Activated CD4-positive, alpha-beta T cell treated with anti-CD3 and anti-CD28 coated beads for 24 hours (primary cell): ENCODE measurements around the gene CCDC91.
"Not testable (repeated sequence)": the region's sequence is repeated elsewhere in the genome, so short reads cannot be mapped to it uniquely, and the experiment has no call there.

Source experiments
- DNase-seq, 2 donors: peaks; one replicate each; pipeline ENCODE4 v3.0.0-alpha.2; 2020; ENCODE audit warnings: low read depth in 2 of 2

CCDC91 gene

GRCh38 chr12:28360253-28360652 is 170.0 kb downstream of the CCDC91 start:
- no peak for DNase-seq

- no peak for DNase-seq
Measured at GRCh38 chr12:28367326-28367725, 177.1 kb downstream of the CCDC91 start.

DNA sequence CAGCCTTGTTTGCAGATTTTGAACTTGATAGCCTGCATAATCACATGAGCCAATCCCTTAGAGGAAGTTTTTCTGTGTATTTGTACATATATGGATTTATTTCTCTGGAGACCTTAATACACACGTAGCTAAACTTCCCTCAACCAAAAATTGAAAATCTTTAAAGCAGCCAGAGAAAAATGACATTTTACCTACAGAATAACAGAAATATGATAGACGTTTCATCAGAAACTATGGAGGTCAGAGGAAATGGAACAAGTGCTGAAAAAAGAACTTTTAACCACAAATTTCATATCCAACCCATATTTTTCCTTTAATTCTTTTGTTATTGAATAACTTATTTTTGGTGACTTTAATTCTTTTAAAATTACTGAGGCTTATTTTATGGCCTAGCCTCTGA is 177.7 kb downstream of the CCDC91 start:
- no peak for DNase-seq

DNA sequence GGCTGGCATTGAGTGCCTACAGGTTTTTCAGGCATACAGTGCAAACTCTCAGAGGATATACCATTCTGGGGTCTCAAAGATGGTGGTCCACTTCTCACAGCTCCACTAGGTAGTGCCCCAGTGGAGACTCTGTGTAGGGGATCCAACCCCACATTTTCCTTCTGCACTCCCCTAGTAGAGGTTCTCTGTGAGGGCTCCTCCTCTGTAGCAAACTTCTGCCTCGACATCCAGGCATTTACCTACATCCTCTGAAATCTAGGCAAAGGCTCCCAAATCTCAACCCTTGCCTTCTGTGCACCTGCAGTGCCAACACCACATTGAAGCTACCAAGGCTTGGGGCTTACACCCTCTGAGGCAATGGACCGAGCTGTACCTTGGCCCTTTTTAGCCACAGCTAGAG is 179.2 kb downstream of the CCDC91 start:
- DNase-seq: no peak

- DNase-seq: no peak
Measured at GRCh38 chr12:28374556-28374955, 184.3 kb downstream of the CCDC91 start.

GRCh38 chr12:28378736-28379135 is 188.5 kb downstream of the CCDC91 start:
- DNase-seq: no peak

DNA sequence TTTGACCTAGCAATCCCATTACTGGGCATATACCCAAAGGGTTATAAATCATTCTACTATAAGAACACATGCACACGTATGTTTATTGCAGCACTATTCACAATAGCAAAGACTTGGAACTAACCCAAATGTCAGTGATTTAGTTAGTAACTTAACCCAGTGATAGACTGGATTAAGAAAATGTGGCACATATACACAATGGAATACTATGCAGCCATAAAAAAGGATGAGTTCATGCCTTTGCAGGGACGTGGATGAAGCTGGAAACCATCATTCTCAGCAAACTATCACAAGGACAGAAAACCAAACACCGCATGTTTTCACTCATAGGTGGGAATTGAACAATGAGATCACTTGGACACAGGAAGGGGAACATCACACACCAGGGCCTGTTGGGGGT is 189.5 kb downstream of the CCDC91 start:
- not testable (repeated sequence) for DNase-seq

- DNase-seq: no peak
Measured at GRCh38 chr12:28383368-28383767, 193.1 kb downstream of the CCDC91 start.

GRCh38 chr12:28388879-28389278 is 198.6 kb downstream of the CCDC91 start:
- no peak for DNase-seq

- DNase-seq: no peak
Measured at GRCh38 chr12:28390206-28390605, 199.9 kb downstream of the CCDC91 start.

DNA sequence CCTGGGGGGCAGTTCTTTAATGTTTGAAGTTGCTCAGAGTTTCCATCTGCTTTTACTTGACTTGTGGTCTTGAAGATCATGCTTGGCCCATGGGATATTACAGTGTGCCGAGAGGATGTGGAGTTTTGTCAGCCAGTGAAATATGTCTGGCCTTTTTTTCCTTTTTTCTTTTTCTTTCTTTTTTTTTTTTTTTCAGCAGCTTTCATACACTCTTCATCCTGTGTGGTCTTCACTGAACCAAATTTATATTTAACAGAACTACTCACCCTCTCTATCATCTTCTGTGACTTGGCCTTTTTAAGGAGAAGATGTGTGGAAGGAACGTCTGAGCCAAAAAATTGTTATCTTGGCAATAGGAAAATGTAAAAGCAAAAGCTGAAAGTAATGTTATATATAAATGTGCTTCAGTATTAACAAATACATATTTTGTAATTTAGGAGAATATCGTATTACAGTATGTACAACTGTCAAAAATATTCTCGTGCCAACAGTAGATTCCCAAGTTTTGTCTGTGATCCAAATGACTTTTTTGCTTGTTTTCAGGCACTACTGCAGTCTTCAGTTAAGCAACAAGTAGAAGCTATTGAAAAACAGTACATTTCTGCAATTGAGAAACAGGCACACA is 200.6 kb downstream of the CCDC91 start:
- DNase-seq: no peak

GRCh38 chr12:28409892-28410291 is 219.6 kb downstream of the CCDC91 start:
- no peak for DNase-seq

DNA sequence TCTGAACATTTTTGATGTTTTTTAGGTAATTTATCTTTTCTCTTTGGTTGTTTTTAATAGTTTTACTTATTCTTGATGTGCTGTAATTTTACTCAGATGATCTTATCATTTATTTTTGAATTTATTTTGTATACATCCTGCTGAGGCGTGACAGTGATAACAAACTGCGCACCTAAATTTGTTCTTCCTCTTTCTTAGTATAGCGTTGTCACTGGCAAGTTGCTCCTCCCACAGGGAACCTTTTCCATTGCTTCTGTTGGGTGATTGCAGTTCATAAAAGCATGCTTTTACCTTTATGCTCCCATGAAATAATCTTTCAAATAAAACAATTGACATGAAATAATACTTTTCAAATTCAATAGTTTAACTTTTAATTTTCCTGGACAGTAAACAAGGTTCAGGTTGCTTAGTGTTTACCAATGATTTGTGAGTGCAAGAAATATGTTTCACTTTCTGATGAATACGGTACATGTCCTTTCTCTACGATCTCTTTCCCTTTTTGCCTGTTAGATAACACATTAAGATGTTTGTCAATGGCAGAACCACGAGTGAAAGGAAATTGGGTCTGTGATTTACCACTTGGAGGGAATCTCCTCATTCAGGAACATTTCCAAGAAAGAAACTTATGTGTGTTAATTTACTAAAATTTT is 223.3 kb downstream of the CCDC91 start:
- no peak for DNase-seq

GRCh38 chr12:28415755-28416154 is 225.5 kb downstream of the CCDC91 start:
- DNase-seq: no peak

DNA sequence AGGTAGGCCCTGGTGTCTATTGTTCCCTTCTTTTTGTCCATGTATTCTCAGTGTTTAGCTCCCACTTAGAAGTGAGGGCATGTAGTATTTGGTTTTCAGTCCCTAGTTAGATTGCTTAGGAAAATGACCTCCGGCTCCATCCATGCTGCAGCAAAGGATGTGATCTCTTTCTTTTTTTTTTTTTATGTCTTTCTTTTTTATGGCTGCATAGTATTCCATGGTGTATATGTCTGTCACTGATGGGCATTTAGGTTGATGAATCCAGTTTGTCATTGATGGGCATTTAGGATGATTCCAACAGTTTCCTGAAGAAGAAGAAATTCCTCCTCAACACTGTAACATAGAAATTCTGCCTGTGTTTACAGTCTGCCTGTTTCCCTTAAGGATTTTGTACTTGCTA is 231.1 kb downstream of the CCDC91 start:
- no peak for DNase-seq

GRCh38 chr12:28424965-28425364 is 234.7 kb downstream of the CCDC91 start:
- DNase-seq: no peak

- no peak for DNase-seq
Measured at GRCh38 chr12:28425526-28425925, 235.3 kb downstream of the CCDC91 start.

GRCh38 chr12:28427046-28427445 is 236.8 kb downstream of the CCDC91 start:
- DNase-seq: no peak

GRCh38 chr12:28440081-28440608 is 249.9 kb downstream of the CCDC91 start:
- DNase-seq: no peak

DNA sequence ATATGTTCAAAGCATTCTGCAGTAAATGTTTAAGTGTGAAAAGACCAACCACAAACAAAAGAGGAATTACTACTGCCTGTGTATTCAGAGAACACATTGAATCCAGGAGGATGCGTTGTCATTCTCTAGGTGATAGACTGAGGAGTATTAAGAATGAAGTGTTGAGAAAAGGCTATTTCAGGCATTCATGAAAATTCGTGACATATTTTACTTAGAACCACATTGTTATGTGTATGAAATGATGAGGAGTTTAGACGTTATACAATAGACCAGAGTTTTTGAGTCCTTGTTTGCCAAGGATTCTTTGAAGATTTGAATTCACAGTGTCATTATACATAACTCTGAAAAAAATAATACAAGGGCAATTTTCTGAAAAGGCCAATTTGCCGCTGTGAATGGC is 251.8 kb downstream of the CCDC91 start:
- DNase-seq: no peak

- no peak for DNase-seq
Measured at GRCh38 chr12:28443337-28443736, 253.1 kb downstream of the CCDC91 start.

DNA sequence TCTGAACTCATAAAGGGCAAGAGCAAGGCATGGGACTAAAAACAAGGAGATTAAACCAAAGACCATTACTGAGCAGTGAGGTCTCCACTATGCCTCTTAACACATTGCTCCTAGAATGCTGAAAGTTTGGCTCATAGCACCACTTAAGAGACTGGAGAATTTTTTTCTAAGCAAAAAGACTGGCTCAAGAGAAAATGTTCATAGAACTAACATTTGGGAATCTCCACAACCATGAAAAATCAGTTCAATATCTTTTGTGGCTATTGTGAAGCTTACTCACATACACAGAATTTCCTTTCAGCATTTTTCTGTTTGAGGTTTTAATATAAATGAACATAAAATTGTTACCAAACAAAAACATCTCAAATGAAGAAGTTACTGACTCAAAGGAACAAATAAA is 255.8 kb downstream of the CCDC91 start:
- no peak for DNase-seq

- no peak for DNase-seq
Measured at GRCh38 chr12:28453686-28454085, 263.4 kb downstream of the CCDC91 start.
